ENCODE measurements around the gene AK8.
"Not testable (repeated sequence)": the region's sequence is repeated elsewhere in the genome, so short reads cannot be mapped to it uniquely, and the experiment has no call there.

Gene AK8

GRCh38 chr9:132740526-132741309 is 137.4 kb downstream of the AK8 start:
- DNase-seq = no peak

DNA sequence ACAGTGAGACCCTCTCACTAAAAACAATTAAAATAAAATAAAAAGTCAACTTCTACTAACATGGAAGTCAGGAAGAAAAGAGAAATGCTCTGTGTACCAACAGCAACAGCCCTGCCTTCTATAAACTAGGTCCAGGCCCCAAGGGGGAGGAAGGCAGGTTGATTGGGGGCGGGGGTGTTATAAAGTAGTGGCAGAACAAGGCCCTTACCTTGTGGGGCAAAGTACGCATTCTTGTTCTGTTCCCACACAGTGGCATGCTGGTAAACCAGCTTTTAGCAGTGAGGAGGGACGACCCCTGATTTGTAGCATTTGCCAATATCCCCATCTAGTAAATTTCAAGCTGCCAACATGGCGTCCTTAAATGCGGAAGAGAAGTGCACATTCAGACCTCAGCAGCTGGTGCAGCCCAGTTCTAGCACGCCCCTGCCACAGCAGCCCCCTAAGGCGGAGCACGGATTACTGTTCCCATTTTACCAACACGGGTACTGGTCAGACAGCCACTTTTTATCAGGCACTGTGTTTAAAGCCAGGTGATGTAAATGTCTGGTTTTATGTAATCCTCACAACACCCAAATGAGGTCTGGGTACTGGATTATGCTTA is 138.3 kb downstream of the AK8 start:
- no peak for DNase-seq

DNA sequence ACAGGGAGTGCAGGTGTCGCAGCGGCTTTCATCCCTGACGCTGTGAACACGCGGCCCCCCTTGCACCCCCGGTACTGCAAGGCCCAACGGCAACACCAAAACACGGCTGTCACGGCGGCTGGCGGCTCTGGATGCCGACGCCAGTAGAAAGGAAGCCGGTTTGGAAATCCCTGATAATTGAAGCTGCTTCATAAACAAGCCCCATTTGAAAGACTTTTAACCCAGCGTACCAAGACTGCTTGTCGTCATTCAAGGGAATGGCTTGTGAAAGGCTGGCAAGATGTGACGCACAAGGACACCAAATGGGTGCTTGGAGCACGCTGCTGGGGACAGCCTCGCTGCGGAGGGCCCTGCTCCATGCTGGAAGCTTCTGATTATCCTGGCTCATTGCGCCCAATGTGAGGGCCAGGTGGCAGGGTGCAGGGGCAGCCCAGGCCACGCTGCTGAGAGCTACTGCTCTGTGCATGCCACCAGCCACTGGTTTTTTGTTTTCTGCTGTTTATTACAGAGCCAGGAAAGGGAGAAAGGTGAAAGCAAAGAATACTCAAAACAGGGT is 144.7 kb downstream of the AK8 start:
- DNase-seq = no peak

- no peak for DNase-seq
These were observed 145.5 kb downstream of the AK8 start for GRCh38 chr9:132732326-132733259.

DNA sequence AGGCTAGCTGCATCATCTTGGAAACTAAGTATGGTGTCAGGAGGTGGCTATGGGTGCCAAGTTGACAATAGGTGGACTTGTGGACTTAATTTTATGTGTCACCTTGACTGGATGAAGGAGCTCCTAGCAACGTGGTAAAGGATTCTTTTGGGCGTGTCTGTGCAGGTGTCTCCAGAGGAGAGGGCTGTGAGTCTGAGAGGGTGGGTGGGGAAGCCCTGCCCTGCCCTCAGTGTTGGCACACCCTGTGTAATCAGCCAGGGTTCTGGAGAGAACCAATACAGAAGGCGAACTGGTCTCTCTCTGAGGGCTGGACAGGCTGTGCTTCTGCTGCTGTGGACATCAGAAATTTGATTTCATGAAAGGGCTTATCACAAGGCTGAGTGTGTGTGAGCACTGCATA is 146.9 kb downstream of the AK8 start:
- DNase-seq = no peak

DNA sequence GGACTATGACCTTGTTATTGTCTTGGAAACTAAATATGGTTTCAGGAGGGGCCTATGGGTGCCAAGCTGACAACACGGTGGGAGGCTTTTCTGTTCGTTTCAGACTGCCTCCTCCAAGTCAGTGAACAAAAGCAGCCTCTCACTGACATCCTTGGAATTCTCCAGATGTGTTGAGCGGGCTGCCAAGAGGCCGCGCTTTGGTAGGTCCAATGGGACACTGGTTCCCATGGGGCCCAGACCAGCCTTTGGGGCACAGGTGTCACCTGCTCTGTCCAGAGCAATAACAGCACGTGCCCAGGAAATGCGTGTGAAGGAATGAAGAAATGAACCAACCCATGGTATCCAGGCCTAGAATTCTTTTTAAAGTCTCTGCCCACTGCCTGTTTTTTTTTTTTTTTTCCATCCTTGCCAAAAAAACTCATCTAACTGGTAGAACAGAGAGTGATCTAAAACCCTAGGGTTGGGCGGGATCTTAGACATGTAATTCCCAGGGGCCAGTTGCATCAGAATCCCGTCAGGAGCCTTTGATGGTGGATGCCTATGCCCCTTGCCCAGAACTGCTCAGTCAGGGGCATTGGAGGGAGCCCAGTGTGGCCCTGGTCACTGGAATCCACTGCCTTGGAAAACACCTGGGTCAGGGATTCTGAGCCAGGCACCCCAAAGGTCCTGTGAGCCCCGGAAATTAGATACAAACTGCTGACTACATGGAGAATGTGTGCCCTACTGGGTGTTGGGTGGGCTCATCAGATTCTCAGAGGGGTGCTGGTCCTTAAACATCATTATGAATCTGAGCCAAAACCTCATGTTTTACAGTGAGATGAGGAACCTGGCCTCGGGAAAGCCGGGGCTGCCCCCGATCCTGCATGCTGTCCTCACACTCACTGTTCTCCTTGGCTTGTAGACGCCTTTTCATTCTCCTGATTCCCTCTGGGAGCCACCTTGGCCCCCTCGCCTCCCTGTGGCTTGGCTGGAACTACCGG is 147.7 kb downstream of the AK8 start:
- DNase-seq = no peak

DNA sequence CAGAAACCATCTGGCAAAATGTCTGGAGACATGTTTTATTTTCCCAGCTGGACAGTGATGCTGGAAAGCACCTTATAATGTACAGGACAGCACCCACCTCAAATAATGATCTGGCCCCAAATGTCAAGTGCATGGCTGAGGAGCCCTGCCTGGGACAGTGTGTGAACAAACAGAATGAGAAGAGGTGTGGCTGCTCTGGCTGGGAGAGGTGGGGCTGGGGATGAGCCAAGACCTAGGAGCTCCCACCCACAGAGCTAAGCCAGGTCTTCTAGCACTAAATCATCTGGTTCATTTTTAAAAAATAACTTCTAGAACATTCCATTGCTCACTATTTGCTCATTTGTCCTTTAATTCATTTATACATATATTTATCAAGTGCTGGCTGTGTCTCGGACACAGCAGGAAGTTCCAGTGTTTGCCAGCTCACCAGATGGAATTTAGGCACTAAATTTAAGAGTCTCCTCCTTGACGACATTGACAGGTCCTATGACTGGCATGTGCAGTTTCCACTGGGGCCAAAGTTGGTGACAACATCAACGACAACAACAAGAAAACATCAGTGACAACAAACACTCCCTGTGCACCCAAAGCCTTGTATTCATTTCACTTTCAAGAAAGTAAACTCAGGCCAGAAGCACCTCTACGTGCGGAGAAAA is 148.7 kb downstream of the AK8 start:
- no peak for DNase-seq

GRCh38 chr9:132728497-132728896 is 149.6 kb downstream of the AK8 start:
- no peak for DNase-seq

DNA sequence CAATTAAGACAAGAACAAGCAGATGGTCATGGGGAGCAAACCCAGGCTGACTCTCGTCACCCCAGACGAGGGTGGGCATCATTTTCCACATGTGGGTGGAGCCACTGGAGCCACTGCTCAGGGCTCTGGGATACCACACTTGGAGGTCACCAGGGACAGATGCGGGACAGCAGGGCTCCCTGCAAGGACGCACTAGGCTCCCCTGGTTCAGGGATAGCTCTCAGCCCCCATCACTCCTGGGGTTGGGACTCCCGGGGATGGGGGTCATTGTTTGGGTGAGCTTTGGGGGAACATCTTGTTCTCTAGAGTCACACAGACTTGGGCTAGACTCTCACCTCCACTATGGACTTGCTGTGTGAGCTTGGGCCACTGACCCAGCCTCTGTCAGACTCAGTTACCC is 150.0 kb downstream of the AK8 start:
- DNase-seq = no peak

DNA sequence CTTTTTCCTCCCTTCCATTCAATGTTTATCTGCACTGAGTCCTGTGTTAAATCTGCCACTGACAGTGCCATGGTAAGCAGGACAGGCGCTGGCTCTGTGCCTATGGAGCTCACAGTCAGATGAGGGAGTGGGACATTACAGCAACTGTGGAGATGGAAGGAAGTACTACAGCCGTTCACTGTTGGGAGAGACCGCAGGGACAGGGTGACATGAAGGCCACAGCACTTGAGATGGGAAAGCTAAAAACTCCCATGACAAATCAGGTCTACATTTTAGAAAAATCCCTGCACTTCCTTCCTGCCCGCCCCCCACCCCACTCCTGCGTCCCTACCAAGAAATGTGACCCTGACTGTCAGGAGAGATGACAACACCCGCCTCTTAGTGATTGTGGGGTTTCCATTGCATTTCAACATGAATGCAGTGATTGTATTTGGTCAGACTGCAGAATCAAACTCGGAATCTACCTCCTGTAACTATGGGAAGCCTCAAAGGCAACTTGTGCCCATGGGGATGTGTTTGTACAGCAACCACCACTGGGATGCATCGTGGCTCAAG is 151.4 kb downstream of the AK8 start:
- DNase-seq = no peak

DNA sequence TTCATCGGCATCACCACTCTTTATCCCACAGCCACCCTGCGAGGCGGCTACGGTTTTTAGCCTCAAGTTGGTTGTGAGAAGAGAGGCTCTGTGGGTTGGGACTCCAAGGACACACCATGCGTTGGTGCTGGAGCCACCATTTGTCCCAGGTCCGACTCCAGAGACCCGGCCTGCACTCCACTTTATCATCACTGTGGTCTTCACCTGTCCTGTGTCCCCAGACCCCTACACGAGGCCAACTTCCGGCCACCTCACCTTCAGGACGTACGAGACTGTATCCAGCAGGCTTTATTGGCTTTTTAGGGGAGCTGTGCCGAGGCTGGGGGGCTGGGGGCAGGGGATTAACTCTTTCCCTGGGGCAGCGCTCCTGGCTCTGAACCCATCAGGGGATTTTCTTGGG is 152.8 kb downstream of the AK8 start:
- no peak for DNase-seq

DNA sequence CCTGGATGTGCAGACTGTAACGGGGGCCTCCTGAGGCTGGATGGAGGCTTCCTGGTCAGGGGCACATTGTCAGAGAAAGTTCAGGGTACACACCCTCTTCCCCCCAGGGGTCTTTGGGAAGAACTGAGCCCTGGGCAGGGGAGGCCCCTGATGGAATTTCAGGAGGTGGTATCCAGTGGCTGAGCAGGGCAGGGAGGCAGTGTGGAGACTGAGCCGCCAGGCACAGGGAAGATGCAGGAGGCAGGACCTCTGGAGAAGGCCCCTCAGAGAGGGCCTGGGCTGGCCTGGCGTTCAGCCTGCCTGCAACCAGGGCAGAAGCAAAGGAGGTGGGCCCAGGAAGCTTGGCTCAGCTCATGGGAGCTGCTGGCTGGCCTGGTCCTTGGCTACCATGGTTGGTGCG is 154.3 kb downstream of the AK8 start:
- DNase-seq = no peak

DNA sequence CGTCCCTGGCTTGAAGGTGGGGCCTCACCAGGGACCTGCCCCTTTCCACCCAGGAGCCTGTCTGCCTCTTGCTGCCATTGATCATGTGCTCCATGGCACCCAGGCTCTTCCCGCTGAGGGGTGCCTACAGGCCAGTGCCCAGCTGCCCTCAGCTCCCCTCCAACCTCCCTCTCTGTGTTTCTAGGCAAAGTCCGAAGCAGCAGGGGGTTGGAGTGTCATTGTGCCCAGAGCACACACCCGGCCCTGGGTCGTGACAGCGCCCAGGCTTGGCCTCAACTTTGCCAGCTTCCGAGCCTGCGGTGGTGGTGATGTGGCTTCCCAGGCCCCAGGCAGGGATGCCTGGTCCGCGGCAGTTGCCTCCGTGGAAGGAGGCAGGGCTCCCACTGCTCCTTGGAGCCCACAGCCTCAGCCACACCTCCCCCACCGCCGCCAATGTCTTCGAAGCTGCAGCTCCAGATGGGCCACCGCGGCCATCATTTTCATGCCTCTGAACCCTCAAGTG is 155.5 kb downstream of the AK8 start:
- no peak for DNase-seq

DNA sequence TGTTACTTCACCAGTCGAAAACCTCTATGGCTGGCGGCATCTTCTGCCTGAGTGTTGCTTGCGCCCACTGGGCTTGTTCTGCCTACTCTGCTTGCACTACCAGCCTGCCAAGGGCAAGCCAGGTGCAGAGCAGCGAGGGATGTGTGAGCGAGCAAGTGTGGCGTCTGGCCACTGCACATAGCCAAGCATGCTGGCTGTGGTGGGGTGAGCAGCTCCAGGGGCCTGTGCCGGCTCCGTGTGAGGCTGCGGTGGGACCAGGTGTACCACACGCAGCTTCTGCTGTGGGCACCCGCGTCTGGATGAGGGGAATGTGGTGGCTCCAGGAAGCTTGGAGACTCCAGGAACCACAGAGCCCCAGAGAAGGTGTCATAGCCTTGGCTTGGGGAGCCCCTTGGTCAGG is 156.4 kb downstream of the AK8 start:
- DNase-seq = no peak

GRCh38 chr9:132718381-132718928 is 159.6 kb downstream of the AK8 start:
- not testable (repeated sequence) for DNase-seq

DNA sequence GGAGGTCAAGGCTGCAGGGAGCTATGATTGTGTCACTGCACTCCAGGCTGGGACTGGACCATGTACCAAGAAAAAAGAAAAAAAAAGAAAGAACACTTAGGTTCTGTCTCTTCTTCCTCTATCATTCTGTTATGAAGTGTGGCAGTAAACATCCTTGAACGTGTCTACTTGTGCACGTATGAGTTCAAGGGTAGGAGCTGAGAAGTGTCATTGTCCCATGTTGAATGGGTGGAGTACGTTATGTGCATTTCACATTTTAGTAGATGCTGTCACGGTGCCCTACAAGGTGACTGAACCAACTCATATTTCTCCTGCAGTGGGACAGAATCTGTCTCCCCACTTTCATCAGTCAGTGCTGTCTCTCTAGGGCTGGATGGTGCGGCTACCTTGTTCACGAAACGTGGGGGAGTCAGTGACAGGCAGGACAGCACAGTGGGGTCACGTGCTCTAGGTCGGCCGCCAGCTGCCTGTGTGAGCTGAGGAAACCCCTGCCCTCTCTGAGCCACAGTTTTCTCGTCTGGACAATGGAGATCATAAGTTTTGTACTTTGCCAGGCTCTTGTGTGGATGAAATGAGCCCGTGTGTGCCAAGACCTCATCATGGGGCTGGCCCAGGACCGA is 160.6 kb downstream of the AK8 start:
- DNase-seq = no peak

- no peak for DNase-seq
These were observed 162.1 kb downstream of the AK8 start for GRCh38 chr9:132716007-132716406.

- no peak for DNase-seq
These were observed 165.3 kb downstream of the AK8 start for GRCh38 chr9:132712753-132713152.

- no peak for DNase-seq
These were observed 166.2 kb downstream of the AK8 start for GRCh38 chr9:132711846-132712245.

GRCh38 chr9:132711152-132711551 is 166.9 kb downstream of the AK8 start:
- not testable (repeated sequence) for DNase-seq
